ENCODE data around the gene HOXA7.

The HOXA7 gene

DNA sequence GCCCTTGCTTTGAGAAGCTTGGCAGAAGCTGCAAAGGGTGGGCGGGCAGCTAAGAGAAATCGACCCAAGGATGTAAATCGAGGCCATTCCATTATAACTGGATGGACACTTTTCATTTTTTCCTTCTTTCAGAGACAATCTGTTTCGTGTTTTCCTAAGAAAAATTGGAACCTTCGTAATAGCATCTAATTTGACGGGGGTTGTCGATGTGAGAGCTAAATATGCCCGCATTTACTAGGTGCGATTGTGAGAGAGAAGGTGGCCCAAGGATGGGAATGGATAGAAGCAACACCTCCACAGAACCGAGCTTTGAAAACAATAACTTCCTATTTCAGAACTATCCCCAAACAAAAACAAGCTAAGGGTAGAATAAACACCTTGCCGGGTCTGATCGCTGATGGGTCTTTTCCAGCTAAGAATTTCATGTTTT lies 25.1 kb downstream of the HOXA7 start:
- H3K36me3 ChIP-seq (ENCODE audit: insufficient read depth), result no peaks in the 10 kb centered on the region
- peak overlapping the region; percentile 79 for H2AFZ ChIP-seq (ENCODE audit: low read depth)
- no peaks in the 10 kb centered on the region for H4K20me1 ChIP-seq (ENCODE audit: insufficient read depth)
- H3K27ac ChIP-seq, result peak overlapping the region; percentile 94
- peak overlapping the region; percentile 94 for H3K9ac ChIP-seq
- peak overlapping the region; percentile 44 for H3K4me2 ChIP-seq
- peak overlapping the region; percentile 58 for H3K4me3 ChIP-seq (IDR thresholded peaks at IDR 0.05; ENCODE audit: insufficient read depth, low read depth, low read length)
- peaks cover 45% of the 10 kb centered on the region for H3K4me1 ChIP-seq (ENCODE audit: low read depth, poor library complexity, severe bottlenecking)
- TF ChIP-seq, protein P1, sequence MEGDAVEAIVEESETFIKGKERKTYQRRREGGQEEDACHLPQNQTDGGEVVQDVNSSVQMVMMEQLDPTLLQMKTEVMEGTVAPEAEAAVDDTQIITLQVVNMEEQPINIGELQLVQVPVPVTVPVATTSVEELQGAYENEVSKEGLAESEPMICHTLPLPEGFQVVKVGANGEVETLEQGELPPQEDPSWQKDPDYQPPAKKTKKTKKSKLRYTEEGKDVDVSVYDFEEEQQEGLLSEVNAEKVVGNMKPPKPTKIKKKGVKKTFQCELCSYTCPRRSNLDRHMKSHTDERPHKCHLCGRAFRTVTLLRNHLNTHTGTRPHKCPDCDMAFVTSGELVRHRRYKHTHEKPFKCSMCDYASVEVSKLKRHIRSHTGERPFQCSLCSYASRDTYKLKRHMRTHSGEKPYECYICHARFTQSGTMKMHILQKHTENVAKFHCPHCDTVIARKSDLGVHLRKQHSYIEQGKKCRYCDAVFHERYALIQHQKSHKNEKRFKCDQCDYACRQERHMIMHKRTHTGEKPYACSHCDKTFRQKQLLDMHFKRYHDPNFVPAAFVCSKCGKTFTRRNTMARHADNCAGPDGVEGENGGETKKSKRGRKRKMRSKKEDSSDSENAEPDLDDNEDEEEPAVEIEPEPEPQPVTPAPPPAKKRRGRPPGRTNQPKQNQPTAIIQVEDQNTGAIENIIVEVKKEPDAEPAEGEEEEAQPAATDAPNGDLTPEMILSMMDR (conservative IDR thresholded peaks at IDR 0.05; ENCODE audit: low read depth, low read length), result no peak
- no peaks in the 10 kb centered on the region; the same call in 1 of the 2 replicates for H3K79me2 ChIP-seq (ENCODE audit: insufficient read depth, low read depth)
- H3K27me3 ChIP-seq (ENCODE audit: insufficient read depth, low read depth), result no peaks in the 10 kb centered on the region

DNA sequence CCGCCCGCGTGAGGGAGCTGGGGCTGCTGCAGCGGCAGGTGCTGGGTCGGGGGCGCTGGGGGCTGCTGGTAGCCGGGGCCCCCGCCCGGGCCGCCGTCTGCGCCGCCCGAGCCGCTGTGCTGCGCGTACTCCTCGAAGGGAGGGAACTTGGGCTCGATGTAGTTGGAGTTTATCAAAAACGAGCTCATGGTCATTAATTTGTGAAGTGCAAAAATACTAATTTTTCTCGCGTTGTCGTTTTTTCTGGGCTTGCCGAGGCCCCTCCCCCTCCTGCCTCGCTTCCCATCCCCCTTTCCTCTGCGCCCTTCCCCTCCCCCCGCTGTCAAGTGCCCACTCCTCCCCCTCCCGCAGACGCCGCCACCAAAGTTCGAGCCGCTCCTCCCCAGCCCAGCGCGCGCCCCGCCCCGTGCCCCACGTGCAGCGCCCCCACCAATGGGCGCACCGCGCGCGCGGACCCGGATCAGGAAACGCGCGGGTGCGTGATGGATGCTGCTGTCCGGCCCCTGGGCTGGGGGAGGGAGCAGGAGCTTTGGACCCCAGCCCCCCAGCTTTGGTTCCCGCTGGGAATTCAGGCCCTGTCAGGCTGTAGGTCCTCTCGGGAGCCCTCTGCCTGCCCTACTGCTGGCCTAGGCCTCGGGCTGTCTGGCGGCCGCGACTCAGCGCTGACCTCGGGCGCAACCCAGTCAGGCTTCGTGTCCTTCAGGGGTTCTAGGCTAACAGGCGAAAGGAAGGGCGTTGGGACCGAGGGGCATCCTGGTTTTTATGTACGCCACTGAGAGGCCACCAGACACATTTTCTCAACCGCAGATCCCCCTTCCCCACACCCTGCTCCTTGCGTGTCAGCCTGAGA lies 25.7 kb downstream of the HOXA7 start, which contains the start of gene HOXA4:
Gene HOXA4, minus strand, starts transcription at position 218 of the 850 bp plus-strand sequence. Its CDS starts 24 bp downstream, at position 194.
- no peaks in the 10 kb centered on the region for H3K27me3 ChIP-seq (ENCODE audit: insufficient read depth, low read depth)
- H3K4me3 ChIP-seq (IDR thresholded peaks at IDR 0.05; ENCODE audit: insufficient read depth, low read depth, low read length), result peak within 1 kb of the TSS; percentile 58
- H3K79me2 ChIP-seq (ENCODE audit: insufficient read depth, low read depth), result no peaks in the 10 kb centered on the region; the same call in 1 of the 2 replicates
- H4K20me1 ChIP-seq (ENCODE audit: insufficient read depth), result no peaks in the 10 kb centered on the region
- peak within 1 kb of the TSS; percentile 88 for H3K4me2 ChIP-seq
- H3K27ac ChIP-seq, result peak within 1 kb of the TSS; percentile 94
- H3K9ac ChIP-seq, result peak within 1 kb of the TSS; percentile 94
- peaks cover 45% of the 10 kb centered on the region for H3K4me1 ChIP-seq (ENCODE audit: low read depth, poor library complexity, severe bottlenecking)
- peak within 1 kb of the TSS; percentile 79 for H2AFZ ChIP-seq (ENCODE audit: low read depth)
- TF ChIP-seq, protein P1 (conservative IDR thresholded peaks at IDR 0.05; ENCODE audit: low read depth, low read length), result no peak
- H3K36me3 ChIP-seq (ENCODE audit: insufficient read depth), result no peaks in the 10 kb centered on the region

DNA sequence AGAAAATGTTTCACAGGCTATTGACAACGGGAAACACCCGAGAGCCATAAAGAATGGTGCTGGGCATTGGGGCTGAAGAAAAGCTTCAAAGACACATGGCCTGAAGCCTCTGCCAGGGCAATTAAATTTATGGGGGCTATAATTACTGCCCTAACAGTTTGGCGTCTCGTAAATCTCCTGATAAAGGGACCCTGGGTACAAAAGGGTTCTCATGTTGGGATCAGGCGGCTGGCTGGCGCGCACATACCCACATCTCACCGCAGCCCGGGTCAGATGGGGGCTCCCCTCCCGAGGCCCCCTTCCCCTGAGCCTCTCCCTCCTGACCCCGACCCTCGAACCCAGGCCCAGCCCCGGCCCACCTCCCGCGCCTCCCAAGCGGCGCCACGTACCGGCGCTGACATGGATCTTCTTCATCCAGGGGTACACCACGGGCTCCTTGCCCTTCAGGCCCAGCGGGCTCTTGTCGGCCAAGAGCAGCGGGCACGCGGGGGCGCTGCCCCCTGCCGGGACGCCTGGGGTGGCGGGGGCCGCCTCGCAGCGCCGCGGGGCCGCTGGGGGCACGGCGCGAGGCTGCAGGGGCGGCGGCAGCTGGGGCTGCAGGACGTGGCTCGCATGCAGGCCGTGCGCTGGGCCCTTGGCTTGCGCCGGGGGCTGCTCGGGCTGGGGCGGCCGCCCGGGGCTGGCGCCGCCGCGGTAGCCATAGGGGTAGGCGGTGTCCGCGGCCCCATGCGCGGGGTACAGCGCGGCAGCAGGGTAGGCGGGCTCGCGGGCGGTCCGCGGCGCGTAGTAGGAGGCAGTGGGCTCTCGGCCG lies 26.5 kb downstream of the HOXA7 start:
- Histone ChIP-seq H3K27ac (peak overlapping the region; percentile 94), H3K79me2 (ENCODE audit: insufficient read depth, low read depth) (no peaks in the 10 kb centered on the region; the same call in 1 of the 2 replicates), H3K4me3 (IDR thresholded peaks at IDR 0.05; ENCODE audit: insufficient read depth, low read depth, low read length) (no peak overlapping the region), H3K36me3 (ENCODE audit: insufficient read depth) (no peaks in the 10 kb centered on the region), H3K27me3 (ENCODE audit: insufficient read depth, low read depth) (no peaks in the 10 kb centered on the region), H3K9ac (peak overlapping the region; percentile 94), H3K4me1 (ENCODE audit: low read depth, poor library complexity, severe bottlenecking) (peaks cover 37% of the 10 kb centered on the region), H3K4me2 (peak overlapping the region; percentile 88), H4K20me1 (ENCODE audit: insufficient read depth) (no peaks in the 10 kb centered on the region), H2AFZ (ENCODE audit: low read depth) (peak overlapping the region; percentile 79)
- TF ChIP-seq, protein P1 (conservative IDR thresholded peaks at IDR 0.05; ENCODE audit: low read depth, low read length), result peak; percentile 33

Data from KMS-11 (cell line).